Measurements from ENCODE around the gene KAZN.
A peak's percentile ranks its signal among the peaks of the same experiment; 100 is the strongest.

DNA sequence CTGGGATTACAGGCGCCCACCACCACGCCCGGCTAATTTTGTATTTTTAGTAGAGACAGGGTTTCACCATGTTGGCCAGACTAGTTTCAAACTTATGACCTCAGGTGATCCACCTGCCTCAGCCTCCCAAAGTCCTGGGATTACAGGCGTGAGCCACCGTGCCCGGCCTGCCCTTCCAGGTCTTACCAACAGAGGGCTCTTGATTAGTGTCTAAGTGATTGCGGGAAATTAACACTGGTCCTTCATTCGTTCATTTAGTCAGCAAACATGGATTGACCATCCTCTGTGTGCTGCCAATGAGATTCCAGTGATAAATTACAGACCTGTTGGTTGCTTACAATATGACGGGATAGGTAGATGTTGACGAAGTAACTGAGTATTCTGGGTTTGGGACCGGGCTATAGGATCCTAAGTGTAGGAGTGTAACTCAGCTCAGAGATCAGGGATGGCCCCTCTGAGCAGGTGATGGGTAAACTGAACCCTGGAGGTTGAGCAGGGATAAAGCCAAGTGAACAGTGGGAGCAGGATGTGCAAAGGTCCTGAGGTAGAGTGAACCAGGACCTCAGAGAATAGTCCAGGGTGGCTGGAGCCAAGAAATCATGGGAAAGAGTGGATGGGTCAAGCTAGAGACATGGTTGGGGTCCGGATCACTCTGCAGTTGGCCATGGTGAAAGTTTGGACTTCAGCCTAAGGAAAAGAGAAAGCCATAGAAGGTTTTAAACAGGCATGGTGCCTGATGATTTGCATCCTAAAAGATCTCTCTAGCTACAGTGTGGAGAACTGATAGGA is 171.2 kb downstream of the KAZN start:
- TF ChIP-seq CTCF (optimal IDR thresholded peaks at IDR 0.05 in 1 of 3, IDR thresholded peaks at IDR 0.05 in 1 of 3, conservative IDR thresholded peaks at IDR 0.05 in 1 of 3; ENCODE audit: extremely low read depth in 1 of 3, insufficient read depth in 2 of 3, low read length in 3 of 3) (peak in 1 of 3 experiments; percentile 4), EZH2 (IDR thresholded peaks at IDR 0.05; ENCODE audit: low read length) (no peak)
